ENCODE data around the gene EMP3. TPM values are rescaled to one million over a fixed set of nuclear protein-coding genes. Genes with fewer than 3 reads are reported as not detected.

The EMP3 gene
- total and polyA plus RNA-seq, 9 of the 15 experiments (the other 6 are each of a cell fraction or from before 2014, with no cell fraction given), result 123 to 386 (median 296) TPM

DNA sequence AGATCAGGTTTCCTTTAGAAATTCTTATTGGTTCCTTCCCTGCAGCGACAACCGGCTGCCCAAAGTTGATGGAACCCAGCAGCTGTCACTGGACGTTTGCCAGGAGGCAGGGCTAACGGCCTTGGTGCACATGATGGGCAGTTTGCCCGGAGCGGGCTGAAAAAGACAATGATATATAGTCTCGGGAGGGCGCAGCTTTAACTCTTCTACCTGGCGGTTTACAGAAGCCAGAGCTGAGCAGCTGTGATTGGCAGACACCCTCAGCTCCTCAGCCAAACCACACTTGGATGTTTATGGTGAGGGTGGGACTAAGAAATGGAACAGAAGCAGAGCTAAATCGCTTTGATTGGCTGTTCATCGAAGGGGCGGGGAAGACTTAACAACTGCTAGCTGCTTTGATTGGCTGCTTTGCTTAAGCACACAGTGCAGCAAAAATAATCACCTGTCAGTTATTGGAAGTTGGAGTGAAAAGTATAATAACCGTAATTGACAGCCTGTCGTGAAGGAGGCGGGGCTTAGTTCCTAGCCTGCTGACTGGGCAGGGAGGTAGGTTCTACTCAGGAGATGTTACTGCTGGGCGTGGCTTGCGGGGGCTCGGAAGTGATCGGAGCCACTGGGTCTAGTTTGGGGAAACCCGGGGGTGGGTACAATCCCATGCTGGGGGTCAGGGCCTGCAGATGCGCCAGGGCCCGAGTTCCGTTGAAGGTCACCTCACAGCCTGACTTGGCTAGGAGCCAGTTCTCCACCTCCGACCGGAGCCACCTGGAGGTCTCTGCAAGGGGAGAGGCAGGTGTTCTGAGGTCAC, 7.5 kb downstream of the EMP3 start (continued):
- TF ChIP-seq XRCC3 (IDR thresholded peaks at IDR 0.05) (no peak), ZNF699 (CRISPR knock-in tag; IDR thresholded peaks at IDR 0.05; ENCODE audit: insufficient replicate concordance) (no peak), POLR2H (tag; IDR thresholded peaks at IDR 0.05; ENCODE audit: low read depth) (peak; percentile 72), RBM34 (IDR thresholded peaks at IDR 0.05; ENCODE audit: borderline replicate concordance, insufficient read depth, low read length) (no peak), SREBF2 (CRISPR knock-in tag; IDR thresholded peaks at IDR 0.05) (no peak), ILF3 (IDR thresholded peaks at IDR 0.05; ENCODE audit: borderline replicate concordance) (no peak), NFIC (IDR thresholded peaks at IDR 0.05) (peak; percentile 99), KAT2B (IDR thresholded peaks at IDR 0.05; ENCODE audit: low read depth, low read length) (no peak), TEAD2 (tag; IDR thresholded peaks at IDR 0.05) (no peak), KLF6 (CRISPR knock-in tag; IDR thresholded peaks at IDR 0.05; ENCODE audit: borderline replicate concordance) (no peak), HDAC3 (IDR thresholded peaks at IDR 0.05; ENCODE audit: borderline replicate concordance, partially characterized antibody) (no peak), HMG20A (CRISPR knock-in tag; conservative IDR thresholded peaks at IDR 0.05) (no peak), LCOR (CRISPR knock-in tag; IDR thresholded peaks at IDR 0.05) (0 out of 2 replicates have a peak, but pooled peaks have one; percentile 43), NEUROD1 (IDR thresholded peaks at IDR 0.05; ENCODE audit: borderline replicate concordance, low read depth, low read length, partially characterized antibody) (peak; percentile 35), CC2D1A (IDR thresholded peaks at IDR 0.05) (no peak; the same call in 1 of the 2 replicates), HMG20B (CRISPR knock-in tag; IDR thresholded peaks at IDR 0.05) (0 out of 2 replicates have a peak, but pooled peaks have one; percentile 51), ZNF124 (CRISPR knock-in tag; IDR thresholded peaks at IDR 0.05) (no peak)
- TF ChIP-seq, protein P1, sequence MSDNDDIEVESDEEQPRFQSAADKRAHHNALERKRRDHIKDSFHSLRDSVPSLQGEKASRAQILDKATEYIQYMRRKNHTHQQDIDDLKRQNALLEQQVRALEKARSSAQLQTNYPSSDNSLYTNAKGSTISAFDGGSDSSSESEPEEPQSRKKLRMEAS (CRISPR knock-in tag; IDR thresholded peaks at IDR 0.05), result peak; percentile 49
- TF ChIP-seq, protein P2, sequence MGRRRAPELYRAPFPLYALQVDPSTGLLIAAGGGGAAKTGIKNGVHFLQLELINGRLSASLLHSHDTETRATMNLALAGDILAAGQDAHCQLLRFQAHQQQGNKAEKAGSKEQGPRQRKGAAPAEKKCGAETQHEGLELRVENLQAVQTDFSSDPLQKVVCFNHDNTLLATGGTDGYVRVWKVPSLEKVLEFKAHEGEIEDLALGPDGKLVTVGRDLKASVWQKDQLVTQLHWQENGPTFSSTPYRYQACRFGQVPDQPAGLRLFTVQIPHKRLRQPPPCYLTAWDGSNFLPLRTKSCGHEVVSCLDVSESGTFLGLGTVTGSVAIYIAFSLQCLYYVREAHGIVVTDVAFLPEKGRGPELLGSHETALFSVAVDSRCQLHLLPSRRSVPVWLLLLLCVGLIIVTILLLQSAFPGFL (CRISPR knock-in tag; IDR thresholded peaks at IDR 0.05), result no peak
- TF ChIP-seq, protein P3, sequence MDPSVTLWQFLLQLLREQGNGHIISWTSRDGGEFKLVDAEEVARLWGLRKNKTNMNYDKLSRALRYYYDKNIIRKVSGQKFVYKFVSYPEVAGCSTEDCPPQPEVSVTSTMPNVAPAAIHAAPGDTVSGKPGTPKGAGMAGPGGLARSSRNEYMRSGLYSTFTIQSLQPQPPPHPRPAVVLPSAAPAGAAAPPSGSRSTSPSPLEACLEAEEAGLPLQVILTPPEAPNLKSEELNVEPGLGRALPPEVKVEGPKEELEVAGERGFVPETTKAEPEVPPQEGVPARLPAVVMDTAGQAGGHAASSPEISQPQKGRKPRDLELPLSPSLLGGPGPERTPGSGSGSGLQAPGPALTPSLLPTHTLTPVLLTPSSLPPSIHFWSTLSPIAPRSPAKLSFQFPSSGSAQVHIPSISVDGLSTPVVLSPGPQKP (CRISPR knock-in tag; IDR thresholded peaks at IDR 0.05), result no peak
- TF ChIP-seq, protein P4, sequence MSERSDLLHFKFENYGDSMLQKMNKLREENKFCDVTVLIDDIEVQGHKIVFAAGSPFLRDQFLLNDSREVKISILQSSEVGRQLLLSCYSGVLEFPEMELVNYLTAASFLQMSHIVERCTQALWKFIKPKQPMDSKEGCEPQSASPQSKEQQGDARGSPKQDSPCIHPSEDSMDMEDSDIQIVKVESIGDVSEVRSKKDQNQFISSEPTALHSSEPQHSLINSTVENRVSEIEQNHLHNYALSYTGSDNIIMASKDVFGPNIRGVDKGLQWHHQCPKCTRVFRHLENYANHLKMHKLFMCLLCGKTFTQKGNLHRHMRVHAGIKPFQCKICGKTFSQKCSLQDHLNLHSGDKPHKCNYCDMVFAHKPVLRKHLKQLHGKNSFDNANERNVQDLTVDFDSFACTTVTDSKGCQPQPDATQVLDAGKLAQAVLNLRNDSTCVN (CRISPR knock-in tag; IDR thresholded peaks at IDR 0.05), result no peak

All from K562 (cell line).